Type B pancreatic cell (in vitro differentiated cells): Measurements from ENCODE around the gene ST6GALNAC2. TPM values are rescaled to one million over a fixed set of nuclear protein-coding genes. Genes with fewer than 3 reads are reported as not detected.
"Not testable (repeated sequence)": the region's sequence is repeated elsewhere in the genome, so short reads cannot be mapped to it uniquely, and the experiment has no call there.

ENCODE experiments used
- DNase-seq: peaks from one replicate; pipeline ENCODE4 v3.0.0; 2021; ENCODE audit warnings: mixed read lengths; ENCODE audit not compliant: unreplicated experiment; ENCODE audit errors: extremely low spot score
- H3K27ac Mint-ChIP-seq: 2 replicates; pipeline ENCODE4 v1.8.0; 2021; ENCODE audit warnings: mild to moderate bottlenecking, mixed read lengths
- H3K27me3 Mint-ChIP-seq: 2 replicates; pipeline ENCODE4 v1.8.0; 2021; ENCODE audit warnings: mixed read lengths
- H3K36me3 Mint-ChIP-seq: 2 replicates; pipeline ENCODE4 v1.8.0; 2021; ENCODE audit warnings: mixed read lengths
- H3K4me1 Mint-ChIP-seq: one replicate; pipeline ENCODE4 v1.8.0; 2021; ENCODE audit warnings: mixed read lengths; ENCODE audit not compliant: unreplicated experiment
- H3K4me3 Mint-ChIP-seq: 2 replicates; pipeline ENCODE4 v1.8.0; 2021; ENCODE audit warnings: mild to moderate bottlenecking, mixed read lengths
- H3K9me3 Mint-ChIP-seq: 2 replicates; pipeline ENCODE4 v1.8.0; 2021; ENCODE audit warnings: mixed read lengths
- total RNA-seq: library from RNA; stranded (reverse); gene quantifications from 2 replicates; pipeline ENCODE4 v1.2.1, GENCODE V29; 2021; ENCODE audit warnings: low replicate concordance
- TF ChIP-seq, protein P1 (sequence below): fragments of 200-600 bp; sonication (generic); conservative IDR thresholded peaks from 2 replicates; pipeline ENCODE4 v1.5.0; 2021; ENCODE audit warnings: antibody characterized with exemption, mild to moderate bottlenecking

The ST6GALNAC2 gene
- total RNA-seq, 1 donor from 2014 or later, result 4.3 TPM

GRCh38 chr17:76617838-76618237 is 32.2 kb upstream of the ST6GALNAC2 start:
- TF ChIP-seq, protein P1, sequence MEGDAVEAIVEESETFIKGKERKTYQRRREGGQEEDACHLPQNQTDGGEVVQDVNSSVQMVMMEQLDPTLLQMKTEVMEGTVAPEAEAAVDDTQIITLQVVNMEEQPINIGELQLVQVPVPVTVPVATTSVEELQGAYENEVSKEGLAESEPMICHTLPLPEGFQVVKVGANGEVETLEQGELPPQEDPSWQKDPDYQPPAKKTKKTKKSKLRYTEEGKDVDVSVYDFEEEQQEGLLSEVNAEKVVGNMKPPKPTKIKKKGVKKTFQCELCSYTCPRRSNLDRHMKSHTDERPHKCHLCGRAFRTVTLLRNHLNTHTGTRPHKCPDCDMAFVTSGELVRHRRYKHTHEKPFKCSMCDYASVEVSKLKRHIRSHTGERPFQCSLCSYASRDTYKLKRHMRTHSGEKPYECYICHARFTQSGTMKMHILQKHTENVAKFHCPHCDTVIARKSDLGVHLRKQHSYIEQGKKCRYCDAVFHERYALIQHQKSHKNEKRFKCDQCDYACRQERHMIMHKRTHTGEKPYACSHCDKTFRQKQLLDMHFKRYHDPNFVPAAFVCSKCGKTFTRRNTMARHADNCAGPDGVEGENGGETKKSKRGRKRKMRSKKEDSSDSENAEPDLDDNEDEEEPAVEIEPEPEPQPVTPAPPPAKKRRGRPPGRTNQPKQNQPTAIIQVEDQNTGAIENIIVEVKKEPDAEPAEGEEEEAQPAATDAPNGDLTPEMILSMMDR, result no peak

DNA sequence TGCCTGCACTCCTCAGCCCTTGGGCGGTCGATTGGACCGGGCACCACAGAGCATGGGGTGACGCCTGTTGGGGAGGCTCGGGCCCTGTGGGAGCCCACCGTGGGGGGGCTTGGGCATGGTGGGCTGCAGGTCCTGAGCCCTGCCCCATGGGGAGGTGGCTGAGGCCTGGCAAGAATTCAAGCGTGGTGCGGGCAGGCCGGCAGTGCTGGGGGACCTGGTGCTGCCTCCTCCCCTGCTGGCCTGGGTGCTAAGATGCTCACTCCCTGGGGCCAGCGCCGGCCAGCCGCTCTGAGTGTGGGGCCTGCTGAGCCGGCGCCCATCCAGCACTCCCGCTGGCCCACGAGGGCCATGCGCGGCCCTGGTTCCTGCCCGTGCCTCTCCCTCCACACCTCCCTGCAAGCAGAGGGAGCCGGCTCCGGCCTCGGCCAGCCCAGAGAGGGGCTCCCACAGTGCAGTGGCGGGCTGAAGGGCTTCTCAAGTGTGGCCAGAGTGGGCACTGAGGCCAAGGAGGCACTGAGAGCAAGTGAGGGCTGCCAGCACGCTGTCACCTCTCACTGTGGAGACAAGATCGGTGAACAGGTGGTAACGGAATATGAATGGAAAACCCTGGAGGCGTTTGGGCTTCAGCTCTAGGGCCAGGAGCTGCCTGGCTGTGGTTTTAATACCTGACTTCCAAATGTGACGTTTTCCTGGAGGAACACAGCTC is 29.4 kb upstream of the ST6GALNAC2 start:
- Mint-ChIP-seq H3K4me1 (no peaks in the 10 kb centered on the region), H3K27me3 (no peaks in the 10 kb centered on the region), H3K36me3 (no peaks in the 10 kb centered on the region), H3K9me3 (no peaks in the 10 kb centered on the region), H3K27ac (no peak overlapping the region), H3K4me3 (no peak overlapping the region)
- no peak for DNase-seq
- TF ChIP-seq, protein P1, result no peak

More at GRCh38 chr17:76617838-76618237, 32.2 kb upstream of the ST6GALNAC2 start:
- Mint-ChIP-seq H3K36me3 (no peaks in the 10 kb centered on the region), H3K27ac (no peak overlapping the region), H3K27me3 (no peaks in the 10 kb centered on the region), H3K4me3 (no peak overlapping the region), H3K9me3 (no peaks in the 10 kb centered on the region), H3K4me1 (no peaks in the 10 kb centered on the region)
- DNase-seq, result no peak

DNA sequence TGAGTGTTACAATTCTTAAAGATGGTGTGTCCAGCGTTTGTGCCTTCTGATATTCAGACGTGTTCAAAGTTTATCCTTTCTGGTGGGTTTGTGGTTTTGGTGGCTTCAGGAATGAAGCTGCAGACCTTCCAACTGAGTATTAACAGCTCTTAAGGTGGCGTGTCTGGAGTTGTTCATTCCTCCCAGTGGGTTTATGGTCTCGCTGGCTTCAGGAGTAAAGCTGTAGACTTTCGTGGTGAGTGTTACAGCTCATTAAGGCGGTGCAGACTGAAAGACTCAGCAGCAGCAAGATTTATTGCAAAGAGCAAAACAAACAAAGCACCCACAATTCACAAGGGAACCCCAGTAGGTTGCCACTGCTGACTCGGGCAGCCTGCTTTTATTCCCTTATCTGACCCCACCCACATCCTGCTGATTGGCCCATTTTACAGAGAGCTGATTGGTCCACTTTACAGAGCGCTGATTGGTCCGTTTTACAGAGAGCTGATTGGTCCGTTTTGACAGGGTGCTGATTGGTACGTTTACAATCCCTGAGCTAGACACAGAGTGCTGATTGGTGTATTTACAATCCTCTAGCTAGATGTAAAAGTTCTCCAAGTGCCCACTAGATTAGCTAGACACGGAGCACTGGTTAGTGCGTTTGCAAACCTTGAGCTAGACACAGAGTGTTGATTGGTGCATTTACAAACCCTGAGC is 28.6 kb upstream of the ST6GALNAC2 start:
- not testable (repeated sequence) for H3K36me3 Mint-ChIP-seq, H3K27me3 Mint-ChIP-seq, H3K27ac Mint-ChIP-seq, H3K4me1 Mint-ChIP-seq, H3K4me3 Mint-ChIP-seq, DNase-seq, H3K9me3 Mint-ChIP-seq

DNA sequence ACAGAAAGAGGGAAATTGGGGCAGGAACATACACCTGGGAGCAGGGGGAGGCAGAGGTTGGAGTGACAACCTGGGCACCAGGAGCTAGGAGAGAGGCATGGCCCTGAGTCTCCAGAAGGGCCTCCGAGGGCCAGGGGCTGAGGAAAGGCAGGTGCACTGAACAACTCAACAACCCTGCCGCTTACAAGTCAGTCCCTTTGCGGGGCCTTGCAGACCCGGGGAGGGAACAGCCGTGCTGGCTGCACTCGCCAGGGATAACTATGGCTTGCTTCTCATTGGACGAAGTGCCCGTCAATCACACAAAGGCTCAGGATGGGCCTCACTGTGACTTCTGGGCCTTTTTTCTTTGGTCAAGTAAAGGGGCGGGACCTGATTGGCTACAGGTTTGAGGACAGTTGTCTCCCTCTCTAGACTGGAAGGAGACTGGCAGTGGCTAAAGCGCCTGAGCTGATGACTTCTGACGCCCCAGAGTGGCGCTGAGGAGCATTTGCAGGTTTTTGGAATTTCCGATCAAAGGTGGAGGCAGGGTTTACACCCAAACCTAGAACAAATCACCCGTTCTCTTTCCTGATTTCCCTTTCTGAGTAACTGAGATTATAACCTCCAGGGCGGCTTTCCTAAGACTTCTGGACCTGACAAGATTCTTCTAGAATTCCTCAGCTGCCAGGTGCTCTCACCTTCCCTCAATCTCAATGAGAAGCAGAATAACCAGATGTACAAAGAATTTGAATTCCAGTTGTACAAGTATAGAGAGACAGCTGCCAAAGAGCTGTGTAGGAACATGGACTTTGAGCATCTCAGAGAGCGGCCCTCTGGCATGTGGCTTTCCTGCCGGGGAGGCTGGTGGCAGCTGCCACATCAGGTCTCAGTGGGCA is 27.6 kb upstream of the ST6GALNAC2 start:
- TF ChIP-seq, protein P1, result no peak
- no peak for DNase-seq
- Mint-ChIP-seq H3K36me3 (no peaks in the 10 kb centered on the region), H3K4me3 (no peak overlapping the region), H3K9me3 (no peaks in the 10 kb centered on the region), H3K27me3 (no peaks in the 10 kb centered on the region), H3K27ac (no peak overlapping the region), H3K4me1 (no peaks in the 10 kb centered on the region)

DNA sequence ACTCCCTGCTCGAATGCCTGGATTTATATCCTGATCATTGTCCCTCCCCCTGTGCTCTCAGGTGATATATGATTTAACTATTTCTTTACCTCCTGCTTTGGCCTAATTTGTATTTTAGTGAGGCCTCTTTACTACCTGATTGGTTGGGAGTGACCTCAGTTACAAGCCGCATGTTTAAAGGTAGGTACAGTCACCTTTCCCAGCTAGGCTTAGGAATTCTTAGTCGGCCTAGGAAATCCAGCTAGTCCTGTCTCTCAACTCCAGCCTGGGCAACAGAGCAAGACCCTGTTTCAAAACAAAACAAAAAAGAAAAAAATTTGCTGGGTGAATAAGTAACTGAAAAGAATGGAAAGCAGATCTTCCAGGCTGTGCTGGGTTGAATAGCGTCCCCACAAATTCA is 26.8 kb upstream of the ST6GALNAC2 start:
- Mint-ChIP-seq H3K36me3 (no peaks in the 10 kb centered on the region), H3K9me3 (no peaks in the 10 kb centered on the region), H3K4me3 (no peak overlapping the region), H3K4me1 (no peaks in the 10 kb centered on the region), H3K27me3 (no peaks in the 10 kb centered on the region), H3K27ac (no peak overlapping the region)
- no peak for DNase-seq
- TF ChIP-seq, protein P1, result no peak
